Suppressor macrophage treated with lipopolysaccharide for 1 hour (primary cell): ENCODE measurements around the gene IL24.

Source experiments
- DNase-seq, 3 donors: peaks; one replicate each; pipeline ENCODE4 v3.0.0-alpha.2; 2020 to 2022

The IL24 gene

GRCh38 chr1:206926286-206926685, 29.0 kb downstream of the IL24 start:
- DNase-seq: no peak

GRCh38 chr1:206929524-206929923, 32.3 kb downstream of the IL24 start:
- DNase-seq: no peak

GRCh38 chr1:206930210-206930798, 33.1 kb downstream of the IL24 start:
- peak; percentile 76 to 84 (median 81) for DNase-seq

- DNase-seq: no peak
Measured at GRCh38 chr1:206931709-206932108, 34.5 kb downstream of the IL24 start.

GRCh38 chr1:206932177-206932576, 34.9 kb downstream of the IL24 start:
- DNase-seq: peak; percentile 82 to 89 (median 87)

GRCh38 chr1:206933333-206933945, 36.2 kb downstream of the IL24 start:
- peak; percentile 81 to 91 (median 86) for DNase-seq

GRCh38 chr1:206935491-206936067, 38.3 kb downstream of the IL24 start:
- DNase-seq: peak; percentile 81 to 93 (median 83)

GRCh38 chr1:206937425-206937824, 40.2 kb downstream of the IL24 start:
- peak; percentile 40 to 78 (median 54) for DNase-seq

- DNase-seq: no peak
Measured at GRCh38 chr1:206939131-206939530, 41.9 kb downstream of the IL24 start.

GRCh38 chr1:206939841-206940587, 42.8 kb downstream of the IL24 start:
- no peak for DNase-seq

GRCh38 chr1:206940588-206940936, 43.3 kb downstream of the IL24 start:
- no peak for DNase-seq

- no peak for DNase-seq
Measured at GRCh38 chr1:206941766-206942418, 44.6 kb downstream of the IL24 start.

GRCh38 chr1:206944703-206945102, 47.5 kb downstream of the IL24 start:
- no peak for DNase-seq

GRCh38 chr1:206945779-206946178, 48.5 kb downstream of the IL24 start:
- DNase-seq: no peak

- no peak for DNase-seq
Measured at GRCh38 chr1:206946261-206946660, 49.0 kb downstream of the IL24 start, which contains the start of gene PIGR. Gene PIGR, minus strand, starts transcription at chr1:206946466. Its CDS starts 5,935 bp downstream, at chr1:206940531.

GRCh38 chr1:206947255-206947654, 50.0 kb downstream of the IL24 start:
- DNase-seq: peak; percentile 32 to 49 (median 49)

GRCh38 chr1:206949208-206949607, 52.0 kb downstream of the IL24 start:
- peak; percentile 87 to 92 (median 91) for DNase-seq

GRCh38 chr1:206949641-206950040, 52.4 kb downstream of the IL24 start:
- no peak for DNase-seq

GRCh38 chr1:206951318-206952100, 54.3 kb downstream of the IL24 start:
- no peak for DNase-seq

GRCh38 chr1:206952171-206952570, 54.9 kb downstream of the IL24 start:
- peak; percentile 88 to 94 (median 94) for DNase-seq

GRCh38 chr1:206953126-206953525, 55.9 kb downstream of the IL24 start:
- no peak for DNase-seq

- no peak for DNase-seq
Measured at GRCh38 chr1:206953626-206954025, 56.4 kb downstream of the IL24 start.
